Kidney (tissue), 14 donors: ENCODE data around the gene KRT82. TPM values are rescaled to one million over a fixed set of nuclear protein-coding genes. Genes with fewer than 3 reads are reported as not detected.

Experiments
- DNase-seq, 5 donors: peaks; one replicate each; pipeline ENCODE4 v3.0.0-alpha.2; 2013 to 2020
- FAIRE-seq: peaks from 2 replicates; lab custom pipeline; 2012; peaks lifted over from hg19 to GRCh38; lab: Jason Lieb, UNC
- H3K27ac ChIP-seq, 2 donors: one replicate each; pipeline ENCODE4 v1.7.0; 2013; ENCODE audit warnings: low read depth in 2 of 2, low read length in 2 of 2, inconsistent platforms in 1 of 2
- H3K27me3 ChIP-seq: one replicate; pipeline ENCODE4 v1.7.1; 2013; ENCODE audit warnings: low read length, inconsistent platforms; ENCODE audit not compliant: control insufficient read depth, insufficient read depth
- H3K36me3 ChIP-seq, 3 donors: one replicate each; pipeline versions ENCODE4 v1.7.0 to v1.7.1; 2013; ENCODE audit warnings: low read length in 3 of 3, control low read depth in 1 of 3, inconsistent platforms in 1 of 3; ENCODE audit not compliant: insufficient read depth in 3 of 3, control insufficient read depth in 2 of 3
- H3K4me1 ChIP-seq, 3 donors: one replicate each; pipeline versions ENCODE4 v1.7.0 to v1.7.1; 2013; ENCODE audit warnings: low read length in 3 of 3, inconsistent platforms in 1 of 3, low read depth in 1 of 3; ENCODE audit not compliant: control insufficient read depth in 2 of 3, insufficient read depth in 2 of 3
- H3K4me3 ChIP-seq, 3 donors: one replicate each; pipeline versions ENCODE4 v1.7.0 to v1.8.1; 2013; ENCODE audit warnings: low read length in 3 of 3, control low read depth in 1 of 3, inconsistent platforms in 1 of 3
- H3K9ac ChIP-seq, 3 donors: one replicate each; pipeline versions ENCODE4 v1.7.0 to v1.7.1; 2013; ENCODE audit warnings: low read length in 3 of 3, control low read depth in 1 of 3, inconsistent platforms in 1 of 3
- H3K9me3 ChIP-seq, 3 donors: one replicate each; pipeline versions ENCODE4 v1.7.0 to v1.7.1; 2013; ENCODE audit warnings: low read length in 3 of 3, control low read depth in 1 of 3, inconsistent platforms in 1 of 3; ENCODE audit not compliant: control insufficient read depth in 2 of 3, insufficient read depth in 1 of 3
- CTCF ChIP-seq: IDR thresholded peaks from 3 replicates; pipeline ENCODE4 v1.5.1; 2012; ENCODE audit warnings: mild to moderate bottlenecking, moderate library complexity, borderline replicate concordance; ENCODE audit not compliant: insufficient read depth; ENCODE audit errors: extremely low read depth
- intact Hi-C: fragments of 100-400 bp; cut with DNase I; formaldehyde crosslinking; loops from one replicate; pipeline ENCODE4 v1.11.1; 2022
- polyA plus RNA-seq: library from polyadenylated mRNA; stranded (reverse); fragments of 350-450 nt; fragmentation: Illumina TruSeq; extraction: RNeasy Lipid Tissue Mini Kit (QIAGEN cat#74804); gene quantifications from one replicate; pipeline ENCODE4 v1.2.3, GENCODE V29; 2014; ENCODE audit warnings: low read depth, low replicate concordance; ENCODE audit not compliant: insufficient read depth
- total RNA-seq: library from RNA; stranded (reverse); fragmentation: NEBNext Ultra II Directional; extraction: Animal tissue kit (Norgen Biotek cat#: 25700); gene quantifications from one replicate; pipeline ENCODE4 v1.2.1, GENCODE V29; 2021
- donor health status: control.
- donor health status: control.
- donor health status: control.
- donor health status: control.
- donor health status: control.
- donor health status: DM: yes; HTN: yes; CAD: no.
- donor health status: Normal renal cell carcinoma (clear cell type).

KRT82 gene
- total and polyA plus RNA-seq, 2 donors from 2014 or later: not detected

GRCh38 chr12:52355176-52355575, 51.0 kb downstream of the KRT82 start:
- Histone ChIP-seq H3K9ac (no peak overlapping the region), H3K27me3 (no peaks in the 10 kb centered on the region), H3K27ac (no peak overlapping the region), H3K4me3 (no peak overlapping the region), H3K4me1 (no peaks in the 10 kb centered on the region), H3K9me3 (no peaks in the 10 kb centered on the region), H3K36me3 (no peaks in the 10 kb centered on the region)
- no peak for TF ChIP-seq CTCF
- intact Hi-C loops: no loop called here
- no peak for DNase-seq
- FAIRE-seq: no peak

- FAIRE-seq (no peak), DNase-seq (no peak)
- H3K27ac ChIP-seq: no peak overlapping the region
- TF ChIP-seq CTCF: no peak
- H3K4me3 ChIP-seq: no peak overlapping the region
- H3K9ac ChIP-seq: no peak overlapping the region
- no peaks in the 10 kb centered on the region for H3K27me3 ChIP-seq
- H3K4me1 ChIP-seq: peaks cover 0 to 4% (median 3%) of the 10 kb centered on the region in 3 donors
- H3K9me3 ChIP-seq: no peaks in the 10 kb centered on the region
- intact Hi-C loops: no loop called here
- no peaks in the 10 kb centered on the region for H3K36me3 ChIP-seq
Measured at GRCh38 chr12:52354200-52354599, 51.9 kb downstream of the KRT82 start.

GRCh38 chr12:52353766-52354165, 52.4 kb downstream of the KRT82 start:
- intact Hi-C loops: no loop called here

More at GRCh38 chr12:52353766-52354165, 52.4 kb downstream of the KRT82 start:
- no peak overlapping the region for H3K27ac ChIP-seq
- H3K4me3 ChIP-seq: no peak overlapping the region
- no peak for TF ChIP-seq CTCF
- H3K36me3 ChIP-seq: no peaks in the 10 kb centered on the region
- H3K9me3 ChIP-seq: no peaks in the 10 kb centered on the region
- no peak for DNase-seq
- no peaks in the 10 kb centered on the region for H3K27me3 ChIP-seq
- peaks cover 0 to 6% (median 3%) of the 10 kb centered on the region in 3 donors for H3K4me1 ChIP-seq
- H3K9ac ChIP-seq: no peak overlapping the region
- FAIRE-seq: no peak
